Muscle layer of duodenum (tissue), 2 donors: ENCODE results near the gene RFX1.

Experiments used
- H3K27ac ChIP-seq: one replicate; pipeline ENCODE4 v1.7.0; 2013; ENCODE audit warnings: mild to moderate bottlenecking, low read length
- H3K27me3 ChIP-seq: one replicate; pipeline ENCODE4 v1.7.0; 2013; ENCODE audit warnings: low read depth, mild to moderate bottlenecking, control low read depth, low read length
- H3K36me3 ChIP-seq, 2 donors: one replicate each; pipeline ENCODE4 v1.7.0; 2013; ENCODE audit warnings: low read length in 2 of 2, control low read depth in 1 of 2, mild to moderate bottlenecking in 1 of 2; ENCODE audit not compliant: insufficient read depth in 2 of 2, control insufficient read depth in 1 of 2
- H3K4me1 ChIP-seq, 2 donors: one replicate each; pipeline ENCODE4 v1.7.0; 2013; ENCODE audit warnings: low read length in 2 of 2, mild to moderate bottlenecking in 2 of 2, control low read depth in 1 of 2, moderate library complexity in 1 of 2; ENCODE audit not compliant: insufficient read depth in 2 of 2, control insufficient read depth in 1 of 2
- H3K4me3 ChIP-seq, 2 donors: one replicate each; pipeline ENCODE4 v1.7.0; 2013; ENCODE audit warnings: low read length in 2 of 2, low read depth in 1 of 2, mild to moderate bottlenecking in 1 of 2
- H3K9me3 ChIP-seq, 2 donors: one replicate each; pipeline ENCODE4 v1.7.0; 2013; ENCODE audit warnings: low read length in 2 of 2, control low read depth in 1 of 2, mild to moderate bottlenecking in 1 of 2; ENCODE audit not compliant: control insufficient read depth in 1 of 2
- donor health status: healthy.

Gene RFX1

DNA sequence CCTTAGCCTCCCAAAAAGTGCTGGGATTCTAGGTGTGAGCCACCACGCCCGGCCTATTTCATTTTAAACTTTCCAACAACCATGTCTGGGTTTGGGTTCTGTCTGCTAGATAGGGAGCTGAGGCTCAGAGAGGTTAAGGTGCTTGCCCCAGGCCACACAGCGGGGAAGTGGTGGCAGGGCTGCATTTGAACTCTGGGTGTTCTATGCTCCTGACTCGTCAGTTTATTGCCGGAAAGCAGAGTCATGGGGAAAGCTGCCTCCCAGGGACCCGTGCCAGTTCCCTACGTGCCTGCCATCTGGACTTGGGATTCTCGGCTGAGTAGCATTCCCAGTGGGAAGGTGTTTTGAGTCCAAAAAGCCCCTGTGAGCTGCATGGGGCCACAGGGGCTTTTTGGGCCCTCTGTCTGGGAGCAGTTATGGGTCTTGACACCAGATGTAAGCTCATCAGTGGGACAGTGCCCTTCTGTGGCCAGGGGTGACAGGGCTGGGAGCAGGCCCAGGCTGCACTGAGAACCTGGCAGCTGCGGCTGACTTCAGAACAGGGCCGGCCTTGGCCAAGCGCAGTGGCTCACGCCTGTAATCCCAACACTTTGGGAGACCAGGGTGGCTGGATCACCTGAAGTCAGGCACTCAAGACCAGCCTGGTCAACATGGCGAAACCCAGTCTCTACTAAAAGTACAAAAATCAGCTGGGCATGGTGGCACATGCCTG, 10.9 kb downstream of the RFX1 start:
- Histone ChIP-seq H3K9me3 (no peaks in the 10 kb centered on the region), H3K4me3 (no peak overlapping the region), H3K36me3 (peaks cover 0 to 14% of the 10 kb centered on the region in 2 donors), H3K4me1 (no peaks in the 10 kb centered on the region), H3K27ac (no peak overlapping the region), H3K27me3 (no peaks in the 10 kb centered on the region)

DNA sequence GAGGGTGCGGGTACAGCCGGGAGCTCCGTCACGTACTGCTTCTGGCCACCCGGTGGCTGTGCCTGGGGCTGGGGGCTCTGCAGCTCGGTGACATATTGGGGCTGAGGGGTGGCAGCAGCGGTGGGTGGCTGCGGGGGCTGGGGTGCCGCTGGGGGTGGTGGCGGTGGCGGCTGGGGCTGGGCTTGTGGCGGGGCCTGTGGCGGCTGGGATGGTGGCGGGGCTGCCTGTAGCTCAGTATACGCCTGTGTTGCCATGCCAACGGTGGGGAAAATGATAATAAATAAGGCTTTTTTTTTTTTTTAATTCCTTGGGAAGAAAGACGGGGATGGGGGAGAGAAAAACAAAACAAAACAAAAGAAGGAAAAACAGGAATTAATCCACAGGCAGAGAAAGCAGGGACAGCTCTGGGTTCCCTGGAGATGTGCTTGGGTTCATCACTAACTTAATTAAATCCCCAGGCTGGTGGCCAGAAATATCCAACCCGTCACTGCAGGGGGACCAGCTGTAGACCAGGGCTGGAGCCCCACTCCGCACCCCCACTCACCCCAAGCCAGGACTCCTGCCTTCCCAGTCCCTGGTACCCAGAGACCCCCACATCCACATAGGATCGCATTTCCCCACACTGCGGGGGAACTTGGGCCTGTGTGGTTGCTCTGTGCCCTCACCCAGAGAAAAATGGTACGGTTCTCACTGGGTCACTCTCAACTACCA, 12.4 kb downstream of the RFX1 start:
- no peaks in the 10 kb centered on the region for H3K9me3 ChIP-seq
- H3K27ac ChIP-seq = no peak overlapping the region
- peaks cover 0 to 14% of the 10 kb centered on the region in 2 donors for H3K36me3 ChIP-seq
- no peaks in the 10 kb centered on the region for H3K27me3 ChIP-seq
- no peak overlapping the region for H3K4me3 ChIP-seq
- H3K4me1 ChIP-seq = no peaks in the 10 kb centered on the region

DNA sequence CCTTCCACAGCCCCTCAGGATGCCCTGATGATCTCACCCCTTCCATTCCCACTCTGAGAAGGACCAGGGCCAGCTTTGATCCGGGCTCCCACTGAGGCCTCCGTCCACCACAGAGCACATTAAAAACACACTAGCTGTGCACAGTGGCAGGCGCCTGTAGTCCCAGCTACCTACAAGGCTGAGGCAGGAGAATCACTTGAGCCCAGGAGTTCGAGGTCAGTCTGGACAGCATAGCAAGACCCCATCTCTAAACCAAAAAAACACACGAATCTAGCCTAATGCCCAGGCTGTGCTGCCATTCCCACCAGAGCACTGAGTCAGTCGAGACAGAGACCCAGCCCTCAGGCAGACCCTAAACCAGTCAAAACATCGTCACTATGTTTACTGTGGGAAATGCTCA, 14.1 kb downstream of the RFX1 start:
- no peaks in the 10 kb centered on the region for H3K9me3 ChIP-seq
- H3K27ac ChIP-seq = no peak overlapping the region
- peaks cover 0 to 5% of the 10 kb centered on the region in 2 donors for H3K36me3 ChIP-seq
- no peaks in the 10 kb centered on the region for H3K27me3 ChIP-seq
- peaks cover 4% of the 10 kb centered on the region in 2 donors for H3K4me1 ChIP-seq
- H3K4me3 ChIP-seq = no peak overlapping the region

DNA sequence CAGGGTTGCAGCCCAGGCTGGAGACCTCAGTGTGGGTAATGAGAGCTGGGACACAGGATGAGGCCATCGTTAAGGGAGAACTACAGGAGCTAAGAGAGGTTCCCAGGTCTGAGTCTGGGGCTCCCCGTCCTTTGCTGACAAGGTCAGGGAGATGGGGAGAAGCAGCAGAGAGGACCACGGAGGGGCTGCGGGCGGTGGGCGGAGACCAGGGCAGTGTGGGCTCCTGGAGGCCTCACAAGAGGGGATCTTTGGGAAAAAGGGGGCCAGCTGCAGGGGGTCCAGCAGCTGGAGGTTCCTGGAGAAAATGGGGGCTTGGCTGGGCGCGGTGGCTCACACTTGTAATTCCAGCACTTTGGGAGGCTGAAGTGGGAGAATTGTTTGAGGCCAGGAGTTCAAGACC, 16.0 kb downstream of the RFX1 start:
- Histone ChIP-seq H3K27ac (no peak overlapping the region), H3K27me3 (no peaks in the 10 kb centered on the region)

DNA sequence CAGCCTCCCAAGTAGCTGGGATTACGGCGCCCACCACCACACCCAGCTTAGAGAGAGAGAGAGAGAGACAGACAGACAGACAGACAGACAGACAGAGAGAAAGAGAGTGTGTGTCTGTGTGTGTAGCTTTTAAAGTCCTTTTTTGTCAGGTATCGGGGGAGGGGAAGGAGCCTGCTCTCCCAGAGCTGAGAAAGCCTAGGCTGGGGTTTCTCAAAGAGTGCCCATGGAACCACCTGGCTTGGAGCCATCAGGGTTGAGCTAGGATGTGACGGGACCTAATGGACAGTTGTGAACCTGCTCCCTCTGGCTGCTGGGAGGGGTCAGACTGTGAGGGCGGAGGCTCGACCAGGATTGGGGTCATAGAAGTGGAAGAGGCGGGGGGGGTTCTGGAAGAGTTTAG, 16.6 kb downstream of the RFX1 start:
- no peaks in the 10 kb centered on the region for H3K9me3 ChIP-seq
- H3K4me1 ChIP-seq = peaks cover 4 to 15% of the 10 kb centered on the region in 2 donors
- no peak overlapping the region for H3K27ac ChIP-seq
- no peak overlapping the region for H3K4me3 ChIP-seq
- H3K36me3 ChIP-seq = peaks cover 0 to 5% of the 10 kb centered on the region in 2 donors
- no peaks in the 10 kb centered on the region for H3K27me3 ChIP-seq

More for the DNA sequence above, 16.0 kb downstream of the RFX1 start:
- H3K4me1 ChIP-seq = peaks cover 4 to 15% of the 10 kb centered on the region in 2 donors
- peaks cover 0 to 5% of the 10 kb centered on the region in 2 donors for H3K36me3 ChIP-seq
- no peak overlapping the region for H3K4me3 ChIP-seq
- no peaks in the 10 kb centered on the region for H3K9me3 ChIP-seq

DNA sequence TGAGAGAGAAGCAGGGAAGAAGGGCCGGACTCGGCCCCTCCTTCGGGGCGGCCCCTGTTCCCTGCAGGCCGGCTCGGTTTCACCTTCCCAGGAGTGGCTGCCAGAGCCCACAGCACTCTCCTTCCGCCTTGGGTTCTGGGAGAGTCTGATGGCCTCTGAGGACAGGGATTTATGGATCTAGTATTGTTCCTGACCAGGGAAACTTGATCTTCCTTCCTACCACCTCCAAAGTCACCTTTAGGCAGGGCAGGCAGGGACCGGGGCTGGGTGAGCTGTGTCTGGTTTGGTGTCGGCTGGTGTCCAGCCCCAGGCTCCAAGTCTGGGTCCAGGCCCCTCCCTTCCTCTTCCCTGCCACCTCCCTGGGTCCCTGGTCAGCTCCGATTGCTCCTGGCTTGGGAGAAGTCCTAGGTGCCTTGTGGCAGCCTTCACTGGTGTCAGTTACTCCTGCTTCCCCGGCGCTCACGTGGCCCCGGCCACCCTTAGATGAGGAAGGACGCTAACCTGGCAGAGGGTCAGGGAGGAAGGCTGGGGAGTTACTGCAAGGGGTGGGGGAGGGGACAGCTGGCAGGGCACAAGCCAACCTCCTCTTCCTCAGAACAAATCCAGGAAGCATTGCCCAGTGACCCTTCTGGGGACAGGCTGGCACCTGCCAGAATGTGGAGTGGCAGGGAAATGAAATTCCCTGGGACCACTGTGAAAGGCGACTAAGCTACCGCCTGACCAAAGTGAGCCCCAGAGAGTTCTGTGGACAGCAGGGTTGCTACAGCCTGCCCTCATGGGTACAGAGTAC, 18.8 kb downstream of the RFX1 start:
- peak overlapping the region in 1 of 2 donors; percentile 9 for H3K4me3 ChIP-seq
- H3K9me3 ChIP-seq = no peaks in the 10 kb centered on the region
- H3K4me1 ChIP-seq = peaks cover 4 to 15% of the 10 kb centered on the region in 2 donors
- peak overlapping the region; percentile 77 for H3K27ac ChIP-seq
- H3K36me3 ChIP-seq = peaks cover 0 to 6% of the 10 kb centered on the region in 2 donors
- H3K27me3 ChIP-seq = no peaks in the 10 kb centered on the region

DNA sequence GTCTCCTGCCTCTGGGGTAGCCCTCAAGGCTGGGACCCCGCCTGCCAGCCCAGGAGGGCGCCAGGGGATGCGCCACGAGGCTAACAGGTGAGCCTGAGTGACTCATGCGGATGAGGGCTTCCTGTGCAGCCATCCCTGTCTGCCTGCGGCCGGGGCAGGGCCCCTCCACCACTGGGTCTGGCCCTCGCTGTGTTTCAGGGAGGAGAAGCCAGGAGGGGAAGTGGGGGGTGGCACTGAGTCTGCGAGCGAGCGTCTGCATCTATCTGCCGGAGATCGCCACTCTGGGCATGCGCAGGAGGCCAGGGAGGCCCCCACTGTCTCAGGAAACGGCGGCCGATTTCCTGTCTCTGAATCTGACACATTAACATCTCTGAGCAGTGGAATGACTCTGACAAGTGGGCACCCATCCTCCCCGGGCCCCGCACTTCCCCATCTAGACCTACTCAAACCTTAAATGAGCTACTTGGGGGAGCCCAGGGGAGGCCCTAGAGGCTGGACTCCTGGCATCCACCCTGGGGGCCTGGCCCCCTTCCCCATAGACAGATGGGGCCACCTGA, 19.7 kb downstream of the RFX1 start:
- Histone ChIP-seq H3K4me3 (peak overlapping the region; percentile 7 to 9), H3K36me3 (peaks cover 0 to 5% of the 10 kb centered on the region in 2 donors), H3K4me1 (peaks cover 4 to 15% of the 10 kb centered on the region in 2 donors), H3K9me3 (no peaks in the 10 kb centered on the region), H3K27ac (peak overlapping the region; percentile 77), H3K27me3 (no peaks in the 10 kb centered on the region)

DNA sequence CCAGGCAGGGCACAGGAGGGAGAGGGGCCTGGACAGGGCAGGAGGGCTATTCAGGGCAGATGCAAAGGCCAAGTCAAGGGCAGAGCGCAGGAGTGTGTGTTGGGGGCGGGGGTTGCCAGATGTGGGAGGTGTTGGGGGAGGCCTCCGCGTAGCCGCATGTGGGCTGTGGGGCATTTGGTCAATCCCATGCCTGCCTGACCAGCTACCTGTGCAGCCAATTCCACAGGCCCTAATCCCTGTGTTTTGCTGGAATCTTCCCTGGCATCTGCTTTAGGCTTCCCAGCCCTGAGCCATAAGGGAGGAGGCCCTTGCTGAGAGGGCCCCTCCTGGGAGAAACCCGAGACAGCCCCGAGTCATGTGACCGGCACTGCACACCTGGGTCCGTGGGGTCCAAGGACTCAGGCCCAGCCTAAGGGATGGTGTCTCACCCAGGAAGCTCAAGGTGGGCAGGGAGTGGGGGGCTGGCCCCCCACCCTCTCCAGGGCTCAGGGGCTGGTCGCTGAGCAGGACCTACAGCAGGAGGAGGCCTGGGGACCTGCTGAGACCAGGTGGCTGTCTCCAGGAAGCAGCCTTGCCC, 20.3 kb downstream of the RFX1 start:
- peaks cover 0 to 5% of the 10 kb centered on the region in 2 donors for H3K36me3 ChIP-seq
- H3K27ac ChIP-seq = peak overlapping the region; percentile 31
- peaks cover 4 to 15% of the 10 kb centered on the region in 2 donors for H3K4me1 ChIP-seq
- peak overlapping the region in 1 of 2 donors; percentile 9 for H3K4me3 ChIP-seq
- no peaks in the 10 kb centered on the region for H3K27me3 ChIP-seq
- no peaks in the 10 kb centered on the region for H3K9me3 ChIP-seq

DNA sequence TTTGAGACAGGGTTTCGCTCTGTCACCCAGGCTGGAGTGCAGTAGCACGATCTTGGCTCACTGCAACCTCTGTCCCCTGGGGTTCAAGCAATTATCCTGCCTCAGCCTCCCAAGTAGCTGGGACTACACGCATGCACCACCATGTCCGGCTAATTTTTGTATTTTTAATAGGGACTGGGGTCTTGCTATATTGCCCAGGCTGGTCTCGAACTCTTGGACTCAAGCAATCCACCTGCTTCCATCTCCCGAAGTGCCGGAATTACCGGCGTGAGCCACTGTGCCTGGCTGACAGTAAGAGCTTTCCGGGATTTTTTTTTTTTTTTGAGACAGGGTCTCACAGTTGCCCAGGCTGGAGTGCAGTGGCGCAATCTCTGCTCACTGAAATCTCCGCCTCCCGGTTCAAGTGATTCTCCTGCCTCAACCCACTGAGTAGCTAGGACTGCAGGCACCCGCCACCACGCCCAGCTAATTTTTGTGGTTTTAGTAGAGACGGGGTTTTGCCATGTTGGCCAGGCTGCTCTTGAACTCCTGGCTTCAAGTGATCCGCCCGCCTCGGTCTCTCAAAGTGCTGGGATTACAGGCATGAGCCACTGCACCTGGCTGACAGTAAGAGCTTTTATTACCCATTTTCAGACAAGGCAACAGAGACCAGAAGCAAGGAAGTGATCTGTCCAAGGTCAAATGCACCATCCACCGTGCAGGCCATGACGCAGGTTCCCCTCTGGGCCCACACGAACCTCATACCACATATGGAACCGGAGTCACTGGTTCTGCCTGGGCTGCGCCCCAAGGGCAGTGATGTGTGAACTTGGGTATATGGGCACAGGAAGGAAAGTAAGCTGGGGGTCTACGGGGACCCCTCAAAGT, 21.0 kb downstream of the RFX1 start:
- Histone ChIP-seq H3K9me3 (no peaks in the 10 kb centered on the region), H3K4me1 (peaks cover 4 to 15% of the 10 kb centered on the region in 2 donors), H3K4me3 (no peak overlapping the region), H3K36me3 (peaks cover 0 to 5% of the 10 kb centered on the region in 2 donors), H3K27ac (no peak overlapping the region), H3K27me3 (no peaks in the 10 kb centered on the region)

DNA sequence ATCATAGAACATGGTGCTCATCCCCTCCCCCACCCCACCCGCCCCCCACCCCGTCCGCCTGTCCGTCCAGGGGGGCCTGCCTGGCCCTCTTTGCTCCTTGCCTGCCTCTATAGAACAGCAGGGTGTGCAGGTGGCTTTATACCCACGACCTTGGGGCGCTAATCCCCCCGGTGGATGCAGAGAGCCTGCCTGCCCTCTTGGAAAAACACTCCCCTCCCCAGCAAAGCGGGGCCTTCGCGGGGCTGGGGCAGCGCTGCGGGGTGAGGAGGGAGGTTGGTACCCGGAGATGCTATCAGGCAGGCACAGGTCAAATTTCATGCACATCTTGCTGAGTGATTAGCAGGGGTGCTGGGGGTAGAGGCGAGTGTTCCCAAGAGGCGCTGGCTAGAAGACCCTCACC, 21.9 kb downstream of the RFX1 start:
- Histone ChIP-seq H3K27ac (no peak overlapping the region), H3K9me3 (no peaks in the 10 kb centered on the region), H3K4me1 (peaks cover 4 to 24% of the 10 kb centered on the region in 2 donors), H3K4me3 (no peak overlapping the region), H3K27me3 (no peaks in the 10 kb centered on the region), H3K36me3 (peaks cover 0 to 5% of the 10 kb centered on the region in 2 donors)
